Neural progenitor cell (in vitro differentiated cells): Measurements from ENCODE around the gene SCIN. TPM values are rescaled to one million over a fixed set of nuclear protein-coding genes. Genes with fewer than 3 reads are reported as not detected.

ENCODE experiments used
- DNase-seq: peaks from one replicate; pipeline ENCODE4 v3.0.0-alpha.2; 2016; ENCODE audit warnings: low spot score
- H2AFZ ChIP-seq: fragments of 200-600 bp; sonication (generic); replicated peaks from 2 replicates; pipeline ENCODE4 v1.6.1; 2016; ENCODE audit warnings: antibody characterized with exemption
- H3F3A ChIP-seq: fragments of 200-600 bp; sonication (generic); 2 replicates; pipeline ENCODE4 v1.6.1; 2016; ENCODE audit warnings: antibody characterized with exemption, low read depth
- H3K27ac ChIP-seq: fragments of 200-600 bp; sonication (generic); 2 replicates; pipeline ENCODE4 v1.5.1; 2016; ENCODE audit warnings: mild to moderate bottlenecking
- H3K27me3 ChIP-seq: fragments of 200-600 bp; sonication (generic); 2 replicates; pipeline ENCODE4 v1.6.1; 2016; ENCODE audit warnings: mild to moderate bottlenecking, moderate library complexity
- H3K36me3 ChIP-seq: fragments of 200-600 bp; sonication (generic); 2 replicates; pipeline ENCODE4 v1.5.1; 2016
- H3K4me1 ChIP-seq: fragments of 200-600 bp; sonication (generic); 2 replicates; pipeline ENCODE4 v1.6.1; 2016; ENCODE audit warnings: mixed run types
- H3K4me2 ChIP-seq: fragments of 200-600 bp; sonication (generic); 2 replicates; pipeline ENCODE4 v1.6.1; 2016
- H3K4me3 ChIP-seq: fragments of 200-600 bp; sonication (generic); 2 replicates; pipeline ENCODE4 v1.5.1; 2016
- H3K79me2 ChIP-seq: fragments of 200-600 bp; sonication (generic); 2 replicates; pipeline ENCODE4 v1.6.1; 2016; ENCODE audit warnings: low read depth
- H3K9ac ChIP-seq: fragments of 200-600 bp; sonication (generic); 2 replicates; pipeline ENCODE4 v1.6.1; 2016
- H3K9me3 ChIP-seq: fragments of 200-600 bp; sonication (generic); 2 replicates; pipeline ENCODE4 v1.5.1; 2016; ENCODE audit warnings: low read depth
- H4K20me1 ChIP-seq: fragments of 200-600 bp; sonication (generic); 2 replicates; pipeline ENCODE4 v1.6.1; 2016; ENCODE audit warnings: low read depth
- H3K27ac Mint-ChIP-seq: 3 replicates; pipeline ENCODE4 v1.8.0; 2021; ENCODE audit warnings: mixed read lengths
- H3K27me3 Mint-ChIP-seq: 2 replicates; pipeline ENCODE4 v1.8.0; 2022; ENCODE audit warnings: low read depth, mild to moderate bottlenecking, inconsistent platforms, moderate library complexity, mixed read lengths; ENCODE audit not compliant: insufficient read depth
- H3K36me3 Mint-ChIP-seq: 3 replicates; pipeline ENCODE4 v1.8.0; 2021; ENCODE audit warnings: mixed read lengths
- H3K4me1 Mint-ChIP-seq: 3 replicates; pipeline ENCODE4 v1.8.0; 2021; ENCODE audit warnings: mixed read lengths
- H3K4me3 Mint-ChIP-seq: 3 replicates; pipeline ENCODE4 v1.8.0; 2021; ENCODE audit warnings: mild to moderate bottlenecking, moderate library complexity, mixed read lengths
- H3K9me3 Mint-ChIP-seq: 3 replicates; pipeline ENCODE4 v1.8.0; 2020; ENCODE audit warnings: mixed read lengths
- CTCF ChIP-seq: fragments of 200-600 bp; sonication (generic); IDR thresholded peaks from 2 replicates; pipeline ENCODE4 v1.5.1; 2017; ENCODE audit warnings: antibody characterized with exemption, mild to moderate bottlenecking
- EZH2 ChIP-seq: fragments of 200-600 bp; sonication (generic); IDR thresholded peaks from 2 replicates; pipeline ENCODE4 v1.6.1; 2017; ENCODE audit warnings: antibody characterized with exemption, mild to moderate bottlenecking, moderate library complexity
- EZH2phosphoT487 ChIP-seq: fragments of 200-600 bp; sonication (generic); IDR thresholded peaks from 2 replicates; pipeline ENCODE4 v1.6.1; 2017; ENCODE audit warnings: antibody characterized with exemption
- total RNA-seq: library from RNA; depleted of rRNA; stranded (reverse); fragments of >200 nt; gene quantifications from 2 replicates; pipeline ENCODE4 v1.2.3, GENCODE V29; 2015; ENCODE audit warnings: low replicate concordance

Gene SCIN
- total RNA-seq, 1 donor from 2014 or later = not detected

GRCh38 chr7:12550956-12551355 is 19.6 kb upstream of the SCIN start:
- Histone ChIP-seq H3F3A (no peaks in the 10 kb centered on the region), H3K79me2 (no peaks in the 10 kb centered on the region), H3K36me3 (no peaks in the 10 kb centered on the region), H3K4me1 (no peaks in the 10 kb centered on the region), H3K27ac (no peak overlapping the region), H2AFZ (no peak overlapping the region), H3K4me2 (no peak overlapping the region), H3K4me3 (no peak overlapping the region), H3K9ac (no peak overlapping the region), H3K27me3 (no peaks in the 10 kb centered on the region), H4K20me1 (no peaks in the 10 kb centered on the region), H3K9me3 (no peaks in the 10 kb centered on the region)
- Mint-ChIP-seq H3K27ac (no peak overlapping the region), H3K36me3 (no peaks in the 10 kb centered on the region), H3K4me1 (no peaks in the 10 kb centered on the region), H3K27me3 (peaks cover 2% of the 10 kb centered on the region), H3K4me3 (no peak overlapping the region), H3K9me3 (no peaks in the 10 kb centered on the region)
- DNase-seq = no peak
- TF ChIP-seq EZH2 (no peak), CTCF (no peak), EZH2phosphoT487 (no peak)

GRCh38 chr7:12552876-12553275 is 17.6 kb upstream of the SCIN start:
- no peaks in the 10 kb centered on the region for H3K4me1 Mint-ChIP-seq
- Histone ChIP-seq H3K9ac (no peak overlapping the region), H3K79me2 (no peaks in the 10 kb centered on the region), H3K4me2 (no peak overlapping the region), H2AFZ (no peak overlapping the region), H3K4me3 (no peak overlapping the region), H4K20me1 (no peaks in the 10 kb centered on the region), H3K27me3 (no peaks in the 10 kb centered on the region), H3F3A (no peaks in the 10 kb centered on the region), H3K4me1 (no peaks in the 10 kb centered on the region), H3K27ac (no peak overlapping the region), H3K36me3 (no peaks in the 10 kb centered on the region), H3K9me3 (no peaks in the 10 kb centered on the region)
- no peak overlapping the region for H3K27ac Mint-ChIP-seq
- no peaks in the 10 kb centered on the region for H3K36me3 Mint-ChIP-seq
- peaks cover 3% of the 10 kb centered on the region for H3K9me3 Mint-ChIP-seq
- TF ChIP-seq EZH2phosphoT487 (no peak), CTCF (no peak), EZH2 (no peak)
- no peak overlapping the region for H3K4me3 Mint-ChIP-seq
- peaks cover 2% of the 10 kb centered on the region for H3K27me3 Mint-ChIP-seq
- no peak for DNase-seq

GRCh38 chr7:12553416-12553815 is 17.1 kb upstream of the SCIN start:
- Histone ChIP-seq H3K4me3 (no peak overlapping the region), H3K4me1 (no peaks in the 10 kb centered on the region), H3K9ac (no peak overlapping the region), H3K36me3 (no peaks in the 10 kb centered on the region), H3F3A (no peaks in the 10 kb centered on the region), H3K79me2 (no peaks in the 10 kb centered on the region), H3K27ac (no peak overlapping the region), H3K9me3 (no peaks in the 10 kb centered on the region), H2AFZ (no peak overlapping the region), H4K20me1 (no peaks in the 10 kb centered on the region), H3K4me2 (no peak overlapping the region), H3K27me3 (no peaks in the 10 kb centered on the region)
- Mint-ChIP-seq H3K9me3 (peaks cover 3% of the 10 kb centered on the region), H3K27ac (no peak overlapping the region), H3K27me3 (peaks cover 2% of the 10 kb centered on the region), H3K4me3 (no peak overlapping the region), H3K4me1 (no peaks in the 10 kb centered on the region), H3K36me3 (no peaks in the 10 kb centered on the region)
- no peak for DNase-seq
- no peak for TF ChIP-seq EZH2
- no peak for TF ChIP-seq EZH2phosphoT487
- TF ChIP-seq CTCF = no peak
